ENCODE data around the gene CENPE. TPM values are rescaled to one million over a fixed set of nuclear protein-coding genes. Genes with fewer than 3 reads are reported as not detected.

Gene CENPE
- total RNA-seq, 1 donor from 2014 or later, result 2.8 TPM

- DNase-seq (ENCODE audit: low read depth), result peak; percentile 31
Measured at GRCh38 chr4:103075435-103075893, 122.7 kb downstream of the CENPE start.

GRCh38 chr4:103074744-103075434 lies 123.3 kb downstream of the CENPE start:
- DNase-seq (ENCODE audit: low read depth), result no peak

- DNase-seq (ENCODE audit: low read depth), result peak; percentile 43
Measured at GRCh38 chr4:103073792-103074438, 124.2 kb downstream of the CENPE start.

- DNase-seq (ENCODE audit: low read depth), result peak; percentile 36
Measured at GRCh38 chr4:103067841-103068547, 130.1 kb downstream of the CENPE start.

GRCh38 chr4:103060453-103061148 lies 137.5 kb downstream of the CENPE start:
- no peak for DNase-seq (ENCODE audit: low read depth)

Other genes starting within 250 kb of the CENPE start
- 0.30 and 0.69 TPM in 2 replicates for gene SLC9B1, start 178.6 kb downstream of the CENPE start, total RNA-seq
- 11.1 and 17.9 TPM in 2 replicates for gene SLC9B2, start 121.6 kb downstream of the CENPE start, total RNA-seq
- 83.5 and 151 TPM in 2 replicates for gene BDH2, start 98.5 kb downstream of the CENPE start, total RNA-seq

Measured in renal cortical epithelial cell (primary cell).